Coronary artery (tissue), 2 donors: ENCODE data around the gene RERE.

Source experiments
- DNase-seq: peaks from one replicate; pipeline ENCODE4 v3.0.0-alpha.2; 2017; ENCODE audit warnings: low spot score
- H3K27ac ChIP-seq, 2 donors: fragments of 200-600 bp; sonication (generic); one replicate each; pipeline ENCODE4 v1.5.1; 2016 to 2019
- H3K4me3 ChIP-seq: fragments of 200-600 bp; sonication (generic); 2 replicates; pipeline ENCODE4 v1.5.1; 2016; ENCODE audit warnings: mild to moderate bottlenecking, moderate library complexity
- CTCF ChIP-seq: fragments of 200-600 bp; sonication (generic); IDR thresholded peaks from one replicate; pipeline ENCODE4 v1.5.1; 2019; ENCODE audit warnings: antibody characterized with exemption

RERE gene

GRCh38 chr1:8560035-8560434, 257.4 kb downstream of the RERE start:
- no peak overlapping the region for H3K27ac ChIP-seq
- no peak for DNase-seq
- no peak overlapping the region for H3K4me3 ChIP-seq
- no peak for TF ChIP-seq CTCF

- no peak for DNase-seq
- no peak for TF ChIP-seq CTCF
- Histone ChIP-seq H3K27ac (no peak overlapping the region), H3K4me3 (no peak overlapping the region)
These were observed 261.9 kb downstream of the RERE start for GRCh38 chr1:8555582-8555981.

GRCh38 chr1:8554956-8555534, 262.4 kb downstream of the RERE start:
- Histone ChIP-seq H3K27ac (no peak overlapping the region), H3K4me3 (no peak overlapping the region)
- no peak for DNase-seq
- no peak for TF ChIP-seq CTCF

GRCh38 chr1:8552820-8553397, 264.5 kb downstream of the RERE start:
- Histone ChIP-seq H3K27ac (no peak overlapping the region), H3K4me3 (no peak overlapping the region)
- DNase-seq, result no peak
- no peak for TF ChIP-seq CTCF

- no peak for DNase-seq
- TF ChIP-seq CTCF, result no peak
- no peak overlapping the region for H3K4me3 ChIP-seq
- H3K27ac ChIP-seq, result no peak overlapping the region
These were observed 265.6 kb downstream of the RERE start for GRCh38 chr1:8551613-8552489.

- H3K27ac ChIP-seq, result no peak overlapping the region
- no peak for TF ChIP-seq CTCF
- no peak overlapping the region for H3K4me3 ChIP-seq
- no peak for DNase-seq
These were observed 266.4 kb downstream of the RERE start for GRCh38 chr1:8551057-8551456.
